GM19438 (cell line): Measurements from ENCODE around the gene LTB4R.

Experiments used
- ATAC-seq: cut with Tn5 transposase; IDR thresholded peaks from one replicate; pipeline ENCODE4 v1.9.1; 2021; ENCODE audit warnings: low read depth; ENCODE audit not compliant: unreplicated experiment

The LTB4R gene

DNA sequence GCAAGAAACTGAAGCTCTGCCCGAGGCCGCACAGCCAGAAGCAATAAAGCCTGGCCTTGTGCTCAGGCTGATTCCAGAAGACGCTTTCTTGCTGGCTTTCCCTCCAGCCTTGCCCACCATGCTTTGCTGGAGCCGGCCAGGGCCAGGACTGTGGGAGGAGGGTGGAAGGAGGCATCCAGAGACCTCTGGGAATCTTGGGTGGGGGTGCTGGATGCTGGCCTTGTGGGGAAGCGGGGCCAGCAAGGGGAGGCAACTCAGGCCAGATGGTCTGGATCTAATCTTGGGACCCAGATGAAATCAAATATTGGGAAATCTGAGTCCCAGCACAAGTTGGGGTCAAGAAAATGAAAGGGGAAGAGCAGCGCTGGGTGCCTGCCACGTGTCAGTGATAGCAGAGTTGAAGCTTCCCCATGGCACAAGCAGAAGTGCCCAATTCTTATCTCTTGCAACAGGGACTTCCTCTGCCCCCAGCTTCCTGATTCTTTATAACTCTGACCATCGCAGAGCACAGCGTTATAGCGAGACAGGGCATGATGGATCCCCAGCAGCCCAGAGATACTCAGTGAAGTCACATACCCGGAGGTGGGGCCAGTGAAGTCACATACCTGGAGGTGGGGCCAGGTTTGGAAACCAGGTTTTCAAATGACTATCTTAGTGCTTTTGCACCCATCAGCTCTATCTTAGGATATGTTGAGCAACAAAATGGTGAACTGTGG is 33.5 kb upstream of the LTB4R start:
- no peak for ATAC-seq

GRCh38 chr14:24278424-24278823 is 32.9 kb upstream of the LTB4R start:
- ATAC-seq: no peak

DNA sequence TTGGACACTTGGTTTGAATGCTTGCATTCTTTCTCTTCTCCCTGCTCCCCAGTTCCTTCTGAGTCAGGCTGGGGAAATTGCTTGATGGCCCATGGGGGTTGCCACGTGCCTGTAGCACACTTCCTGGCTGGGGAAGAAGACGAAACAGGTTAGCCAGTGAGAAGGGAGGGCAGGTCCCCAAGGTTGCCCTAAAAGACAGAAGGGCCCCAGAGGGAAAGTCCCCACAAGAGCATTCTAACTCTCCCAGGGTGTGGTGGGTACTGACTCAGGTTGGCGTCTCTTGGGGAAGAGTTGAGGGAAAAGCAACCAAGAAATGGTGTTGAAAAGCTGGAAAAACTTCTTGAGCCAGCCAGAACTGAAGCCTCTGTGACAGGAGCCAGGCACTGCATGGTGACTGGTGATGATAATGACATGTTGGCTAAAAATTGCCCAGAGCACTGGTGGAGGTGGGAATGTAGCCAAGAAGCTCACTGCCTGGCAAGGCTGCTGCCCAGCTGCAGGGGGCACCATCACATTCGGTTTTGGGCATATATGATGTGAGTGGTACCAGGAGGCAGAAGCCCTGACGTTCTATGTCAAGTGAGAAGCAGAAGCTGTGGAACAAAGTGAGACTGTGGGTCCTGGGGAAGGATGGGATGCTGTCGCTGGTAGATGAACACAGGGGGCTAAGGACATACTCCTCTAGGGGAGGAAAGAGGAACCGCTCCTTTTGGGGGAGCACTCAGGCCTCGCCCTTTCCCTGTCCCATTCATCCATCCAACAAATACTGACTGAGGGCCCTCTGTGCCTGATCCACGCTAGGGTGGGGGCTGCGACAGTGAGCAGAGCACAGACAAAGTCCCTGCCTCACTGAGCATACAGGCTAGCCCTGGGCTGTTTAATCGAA is 31.8 kb upstream of the LTB4R start:
- no peak for ATAC-seq

- ATAC-seq: no peak
Observed at GRCh38 chr14:24280797-24281460, 30.4 kb upstream of the LTB4R start.

DNA sequence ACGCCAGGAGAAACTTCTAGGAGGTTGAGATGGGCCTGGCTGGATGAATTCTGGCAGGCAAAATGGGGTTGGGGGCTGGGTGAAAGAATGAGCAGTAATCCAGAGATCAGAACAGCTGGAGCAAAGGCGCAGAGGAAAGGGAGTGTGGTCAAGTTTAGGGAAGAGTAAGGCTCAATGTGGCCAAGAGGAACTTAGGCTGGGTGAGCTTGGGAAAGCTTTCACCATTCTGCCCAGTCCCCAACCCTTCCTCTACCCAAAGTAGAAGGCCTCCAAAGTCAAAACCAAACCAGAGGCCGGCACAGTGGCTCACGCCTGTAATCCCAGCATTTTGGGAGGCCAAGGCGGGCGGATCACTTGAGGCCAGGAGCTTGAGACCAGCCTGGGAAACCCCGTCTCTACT is 29.7 kb upstream of the LTB4R start:
- ATAC-seq: no peak

GRCh38 chr14:24282736-24283135 is 28.6 kb upstream of the LTB4R start:
- ATAC-seq: no peak

DNA sequence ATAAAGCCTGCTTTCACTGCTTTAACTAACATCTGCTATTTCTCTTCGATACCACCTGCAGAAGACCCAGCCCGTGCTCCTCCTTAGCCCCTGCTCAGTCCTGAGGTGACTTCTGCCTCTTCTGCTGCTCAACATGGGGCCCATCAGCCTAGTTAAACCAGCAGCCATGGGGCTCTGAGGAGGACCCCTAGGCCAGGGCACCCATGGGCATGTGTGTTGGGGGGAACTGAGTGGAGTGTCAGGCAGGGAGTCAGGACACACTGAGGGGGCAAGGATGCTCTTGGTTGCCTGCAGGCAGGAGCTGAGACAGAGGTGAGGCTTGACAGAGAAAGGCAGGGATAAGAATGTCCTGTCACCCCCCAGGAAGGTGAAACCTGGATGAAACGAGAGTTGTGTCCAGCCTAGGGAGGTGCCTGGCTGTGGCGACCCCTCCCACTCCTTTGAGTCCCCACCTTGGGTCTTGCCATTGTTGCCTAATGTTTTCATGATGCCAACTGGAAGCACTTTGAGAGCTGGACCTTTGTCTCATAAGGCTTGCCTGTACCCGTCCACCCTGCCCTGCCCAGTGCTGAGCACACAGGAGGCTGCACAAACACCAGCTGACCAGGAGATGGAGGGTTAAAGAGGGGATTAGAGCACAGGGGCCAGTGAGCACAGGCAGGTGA is 27.4 kb upstream of the LTB4R start:
- ATAC-seq: no peak

GRCh38 chr14:24284501-24285035 is 26.7 kb upstream of the LTB4R start:
- ATAC-seq: no peak

GRCh38 chr14:24285351-24285750 is 26.0 kb upstream of the LTB4R start:
- no peak for ATAC-seq

GRCh38 chr14:24286996-24287395 is 24.3 kb upstream of the LTB4R start:
- ATAC-seq: no peak

DNA sequence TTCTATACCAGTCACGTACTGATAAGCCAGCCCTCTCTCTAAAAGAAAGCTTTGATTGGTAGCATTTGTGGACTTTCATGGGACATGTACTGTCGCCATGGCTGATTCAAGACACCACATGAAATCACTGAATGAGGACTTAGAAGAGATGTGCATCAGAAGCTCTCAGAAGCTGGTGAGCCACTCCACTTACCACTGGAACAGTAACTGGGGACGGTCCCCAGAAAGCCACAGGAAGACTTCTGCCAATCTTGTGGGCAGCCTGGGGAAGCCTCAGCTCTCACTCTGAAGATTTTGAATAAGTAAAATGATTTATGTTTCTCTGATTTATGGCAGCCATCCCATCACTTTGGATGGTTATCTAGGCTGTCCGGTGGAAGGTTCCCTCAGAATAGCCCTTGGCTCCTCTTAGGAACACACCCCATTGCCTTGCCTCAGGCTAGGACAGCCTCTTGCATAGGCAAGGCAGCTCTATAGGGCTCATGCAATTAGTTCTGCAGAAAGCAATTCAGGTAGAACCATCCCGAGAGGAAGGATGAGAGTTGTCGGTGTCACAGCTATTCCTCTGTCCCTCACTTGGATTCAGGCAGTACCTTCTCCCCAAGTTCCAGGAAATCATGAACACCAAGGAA is 21.5 kb upstream of the LTB4R start:
- ATAC-seq: peak; percentile 61

- no peak for ATAC-seq
Observed at GRCh38 chr14:24290746-24291145, 20.6 kb upstream of the LTB4R start.

- ATAC-seq: no peak
Observed at GRCh38 chr14:24291446-24292117, 19.7 kb upstream of the LTB4R start.

DNA sequence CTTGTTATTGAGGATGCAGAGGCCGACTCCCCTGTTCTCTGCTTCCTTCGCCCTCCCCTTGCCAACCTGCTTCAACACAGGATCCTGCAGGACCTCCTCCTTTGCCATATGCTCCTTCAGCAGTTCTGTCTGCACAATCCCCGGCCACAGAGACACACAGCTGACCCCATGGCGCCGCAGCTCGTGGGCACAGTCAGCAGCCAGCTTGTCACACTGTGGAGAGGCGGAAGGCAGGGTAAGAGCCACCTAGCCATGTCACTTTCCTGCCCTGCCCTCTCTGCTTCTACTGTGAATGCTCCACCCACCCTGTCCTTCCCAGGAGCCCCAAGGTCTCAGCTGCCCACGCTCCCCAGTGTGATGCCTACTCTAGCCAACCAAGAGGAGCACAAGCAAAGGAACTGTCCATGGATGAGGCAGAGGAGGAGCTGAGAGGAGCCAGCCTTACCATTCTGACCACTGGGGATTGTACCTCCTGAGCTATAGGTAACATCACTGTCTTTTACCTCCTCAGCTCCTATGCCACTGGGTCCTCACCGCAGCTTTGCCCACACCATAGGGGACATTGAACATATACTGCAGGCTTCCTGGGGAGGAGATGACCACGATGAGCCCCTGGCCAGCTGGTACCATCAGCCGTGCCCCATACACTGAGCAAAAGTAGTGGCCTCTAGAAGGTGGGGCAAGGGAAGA is 19.0 kb upstream of the LTB4R start:
- no peak for ATAC-seq

GRCh38 chr14:24293525-24293924 is 17.8 kb upstream of the LTB4R start:
- ATAC-seq: no peak

- ATAC-seq: peak; percentile 41
Observed at GRCh38 chr14:24296341-24297157, 14.8 kb upstream of the LTB4R start.

GRCh38 chr14:24297190-24297964 is 13.9 kb upstream of the LTB4R start:
- peak; percentile 7 for ATAC-seq
